DMS114 treated with DMSO at 0.1 percent for 48 hours (cell line): Measurements from ENCODE around the gene METTL16.

Source experiments
- DNase-seq: peaks from one replicate; lab custom pipeline; 2025; ENCODE audit not compliant: unreplicated experiment; lab: John Stamatoyannopoulos, UW

Gene METTL16

GRCh38 chr17:2368359-2368758, 143.3 kb downstream of the METTL16 start:
- DNase-seq: no peak

GRCh38 chr17:2366747-2367494, 144.8 kb downstream of the METTL16 start:
- no peak for DNase-seq
